Neural cell (in vitro differentiated cells): ENCODE results near the gene TSPAN3. TPM values are rescaled to one million over a fixed set of nuclear protein-coding genes. Genes with fewer than 3 reads are reported as not detected.

Source experiments
- H2AFZ ChIP-seq: fragments of 200-600, 300-800 bp; sonication (generic), shearing (Covaris generic); 2 replicates; pipeline ENCODE4 v1.6.0; 2014; ENCODE audit warnings: low read depth, mild to moderate bottlenecking, antibody characterized with exemption, low read length, moderate library complexity
- H3F3A ChIP-seq: fragments of 200-600 bp; shearing (Covaris generic); 2 replicates; pipeline ENCODE4 v1.6.1; 2016; ENCODE audit warnings: mild to moderate bottlenecking, moderate library complexity, mixed read lengths, antibody characterized with exemption, low read length; ENCODE audit not compliant: insufficient read depth, poor library complexity, severe bottlenecking
- H3K27ac ChIP-seq: fragments of 200-600, 300-800 bp; sonication (generic), shearing (Covaris generic); 2 replicates; pipeline ENCODE4 v1.5.1; 2014; ENCODE audit warnings: mild to moderate bottlenecking, low read length, moderate library complexity
- H3K27me3 ChIP-seq: fragments of 300-800, 200-600 bp; sonication (generic), shearing (Covaris generic); 2 replicates; pipeline ENCODE4 v1.6.0; 2014; ENCODE audit warnings: mild to moderate bottlenecking, low read depth, low read length, moderate library complexity; ENCODE audit not compliant: insufficient read depth
- H3K36me3 ChIP-seq: fragments of 300-800, 200-600 bp; sonication (generic), shearing (Covaris generic); 2 replicates; pipeline ENCODE4 v1.5.1; 2014; ENCODE audit warnings: mild to moderate bottlenecking, antibody characterized with exemption, low read length, moderate library complexity; ENCODE audit not compliant: insufficient read depth
- H3K4me2 ChIP-seq: fragments of 300-800, 200-600 bp; sonication (generic), shearing (Covaris generic); 2 replicates; pipeline ENCODE4 v1.6.0; 2014; ENCODE audit warnings: mild to moderate bottlenecking, low read length
- H3K4me3 ChIP-seq: fragments of 300-800, 200-600 bp; sonication (generic), shearing (Covaris generic); 2 replicates; pipeline ENCODE4 v1.5.1; 2014; ENCODE audit warnings: mild to moderate bottlenecking, low read length, moderate library complexity
- H3K79me2 ChIP-seq: fragments of 200-600 bp; shearing (Covaris generic); replicated peaks from 2 replicates; pipeline ENCODE4 v1.6.0; 2014; ENCODE audit warnings: mild to moderate bottlenecking, low read length, moderate library complexity; ENCODE audit not compliant: insufficient read depth
- H3K9ac ChIP-seq: fragments of 300-800, 200-600 bp; sonication (generic), shearing (Covaris generic); 2 replicates; pipeline ENCODE4 v1.6.1; 2016; ENCODE audit warnings: mild to moderate bottlenecking, low read length, mixed read lengths
- H3K9me2 ChIP-seq: fragments of 200-600 bp; shearing (Covaris generic); 2 replicates; pipeline ENCODE4 v1.6.1; 2016; ENCODE audit warnings: mild to moderate bottlenecking, low read length, mixed read lengths; ENCODE audit not compliant: insufficient read depth
- H3K9me3 ChIP-seq: fragments of 200-600, 300-800 bp; sonication (generic), shearing (Covaris generic); 2 replicates; pipeline ENCODE4 v1.6.1; 2016; ENCODE audit warnings: mild to moderate bottlenecking, mixed run types, low read length, moderate library complexity, mixed read lengths
- H4K20me1 ChIP-seq: fragments of 200-600 bp; shearing (Covaris generic); 2 replicates; pipeline ENCODE4 v1.6.1; 2016; ENCODE audit warnings: mild to moderate bottlenecking, mixed run types; ENCODE audit not compliant: insufficient read depth
- EP300 ChIP-seq: fragments of 450-650 bp; conservative IDR thresholded peaks from 2 replicates; pipeline ENCODE4 v1.6.1; 2014; ENCODE audit warnings: antibody characterized with exemption, mild to moderate bottlenecking, moderate library complexity; ENCODE audit not compliant: poor library complexity, severe bottlenecking
- EZH2 ChIP-seq: fragments of 200-600, 300-800 bp; shearing (Covaris generic), sonication (generic); IDR thresholded peaks from 2 replicates; pipeline ENCODE4 v1.6.1; 2014; ENCODE audit warnings: antibody characterized with exemption, low read length, borderline replicate concordance, mild to moderate bottlenecking; ENCODE audit not compliant: insufficient read depth, poor library complexity, severe bottlenecking
- MXI1 ChIP-seq: fragments of 450-650 bp; conservative IDR thresholded peaks from 2 replicates; pipeline ENCODE4 v1.6.1; 2014; ENCODE audit warnings: antibody characterized with exemption, mild to moderate bottlenecking; ENCODE audit not compliant: poor library complexity, severe bottlenecking
- POLR2AphosphoS5 ChIP-seq: IDR thresholded peaks from 2 replicates; pipeline ENCODE4 v1.6.1; 2012
- RAD21 ChIP-seq: fragments of 450-650 bp; conservative IDR thresholded peaks from 2 replicates; pipeline ENCODE4 v1.6.1; 2014; ENCODE audit warnings: antibody characterized with exemption, mild to moderate bottlenecking, moderate library complexity
- SMC3 ChIP-seq: fragments of 450-650 bp; conservative IDR thresholded peaks from 2 replicates; pipeline ENCODE4 v1.6.1; 2014; ENCODE audit warnings: antibody characterized with exemption, mild to moderate bottlenecking, moderate library complexity; ENCODE audit not compliant: poor library complexity
- TAF1 ChIP-seq: IDR thresholded peaks from 2 replicates; pipeline ENCODE4 v1.6.1; 2012; ENCODE audit warnings: low read depth
- polyA plus RNA-seq: library from polyadenylated mRNA; depleted of rRNA; stranded (reverse); fragments of >200 nt; gene quantifications from 2 replicates; pipeline ENCODE4 v1.2.3, GENCODE V29; 2014
- TF ChIP-seq, protein P1 (sequence below): fragments of 450-650 bp; IDR thresholded peaks from 2 replicates; pipeline ENCODE4 v1.5.1; 2014; ENCODE audit warnings: antibody characterized with exemption, mild to moderate bottlenecking, moderate library complexity; ENCODE audit not compliant: poor library complexity, severe bottlenecking
- TF ChIP-seq, protein P2 (sequence below): IDR thresholded peaks from 2 replicates; pipeline ENCODE4 v1.6.1; 2012; ENCODE audit warnings: borderline replicate concordance

TSPAN3 gene
- polyA plus RNA-seq, 1 donor from 2014 or later: 815 TPM

DNA sequence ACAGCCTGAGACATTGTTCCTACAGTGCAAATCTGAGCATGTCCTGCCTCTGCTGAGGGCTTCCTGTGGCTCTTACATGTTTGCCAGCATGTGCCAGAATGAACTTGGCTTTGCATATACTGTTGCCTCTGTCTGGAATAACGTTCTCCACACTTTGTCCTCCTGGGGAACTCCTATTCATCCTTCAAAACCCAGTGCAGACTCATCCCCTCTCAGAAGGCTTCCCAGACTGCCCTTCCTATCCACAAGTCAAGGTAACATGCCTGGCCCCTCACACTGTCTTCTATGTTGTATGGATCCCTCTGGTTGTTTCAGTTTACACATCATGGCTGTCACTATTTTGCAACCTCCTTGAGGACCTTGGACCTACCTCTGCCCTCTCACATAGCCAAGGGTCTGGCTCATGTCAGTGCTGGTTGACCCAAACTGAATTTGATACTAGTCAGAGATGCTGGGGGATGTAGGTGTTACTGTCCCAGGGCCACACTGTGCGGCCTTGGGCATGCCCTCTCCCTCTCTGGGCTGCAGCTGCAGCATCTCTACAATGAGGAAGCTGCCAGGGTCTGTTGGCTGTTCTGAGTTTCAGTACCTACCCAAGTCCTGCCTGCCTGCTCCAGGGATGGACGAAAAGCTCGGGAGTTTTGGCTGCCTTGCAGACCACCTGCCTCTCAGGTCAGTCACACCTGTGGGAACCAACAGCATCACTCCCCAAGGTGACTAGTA lies 29.0 kb upstream of the TSPAN3 start:
- Histone ChIP-seq H3K36me3 (no peaks in the 10 kb centered on the region), H2AFZ (no peak overlapping the region), H3F3A (no peaks in the 10 kb centered on the region), H3K9ac (no peak overlapping the region), H3K79me2 (no peaks in the 10 kb centered on the region), H3K27ac (no peak overlapping the region), H3K9me2 (no peaks in the 10 kb centered on the region), H3K4me2 (no peak overlapping the region), H3K4me3 (no peak overlapping the region), H3K9me3 (no peaks in the 10 kb centered on the region), H4K20me1 (no peaks in the 10 kb centered on the region), H3K27me3 (no peaks in the 10 kb centered on the region)
- TF ChIP-seq SMC3 (no peak), TAF1 (no peak), MXI1 (no peak), EZH2 (no peak)

DNA sequence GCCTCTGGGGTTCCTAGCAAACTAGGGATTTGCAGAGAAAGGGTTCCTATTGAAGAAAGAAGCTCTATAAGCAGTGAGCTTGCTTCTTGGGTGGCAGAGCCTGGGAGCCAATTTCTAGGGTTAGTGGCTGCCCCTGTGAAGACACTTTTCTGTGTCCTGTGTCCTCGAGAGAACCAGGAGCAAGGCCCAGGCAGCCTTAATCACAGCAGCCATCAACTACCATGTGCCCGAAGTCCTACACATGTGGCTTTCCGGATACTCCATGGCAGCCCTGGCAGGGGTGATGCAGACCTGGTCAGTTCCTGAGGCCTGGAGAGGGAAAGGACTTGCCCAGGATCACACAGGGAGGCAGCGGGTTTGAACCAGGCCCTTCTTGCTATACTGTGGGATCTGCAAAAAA lies 27.7 kb upstream of the TSPAN3 start:
- TF ChIP-seq RAD21 (no peak), MXI1 (no peak), EZH2 (no peak), TAF1 (no peak), SMC3 (no peak), EP300 (no peak), POLR2AphosphoS5 (no peak)
- TF ChIP-seq, protein P1, sequence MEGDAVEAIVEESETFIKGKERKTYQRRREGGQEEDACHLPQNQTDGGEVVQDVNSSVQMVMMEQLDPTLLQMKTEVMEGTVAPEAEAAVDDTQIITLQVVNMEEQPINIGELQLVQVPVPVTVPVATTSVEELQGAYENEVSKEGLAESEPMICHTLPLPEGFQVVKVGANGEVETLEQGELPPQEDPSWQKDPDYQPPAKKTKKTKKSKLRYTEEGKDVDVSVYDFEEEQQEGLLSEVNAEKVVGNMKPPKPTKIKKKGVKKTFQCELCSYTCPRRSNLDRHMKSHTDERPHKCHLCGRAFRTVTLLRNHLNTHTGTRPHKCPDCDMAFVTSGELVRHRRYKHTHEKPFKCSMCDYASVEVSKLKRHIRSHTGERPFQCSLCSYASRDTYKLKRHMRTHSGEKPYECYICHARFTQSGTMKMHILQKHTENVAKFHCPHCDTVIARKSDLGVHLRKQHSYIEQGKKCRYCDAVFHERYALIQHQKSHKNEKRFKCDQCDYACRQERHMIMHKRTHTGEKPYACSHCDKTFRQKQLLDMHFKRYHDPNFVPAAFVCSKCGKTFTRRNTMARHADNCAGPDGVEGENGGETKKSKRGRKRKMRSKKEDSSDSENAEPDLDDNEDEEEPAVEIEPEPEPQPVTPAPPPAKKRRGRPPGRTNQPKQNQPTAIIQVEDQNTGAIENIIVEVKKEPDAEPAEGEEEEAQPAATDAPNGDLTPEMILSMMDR: no peak
- TF ChIP-seq, protein P2, sequence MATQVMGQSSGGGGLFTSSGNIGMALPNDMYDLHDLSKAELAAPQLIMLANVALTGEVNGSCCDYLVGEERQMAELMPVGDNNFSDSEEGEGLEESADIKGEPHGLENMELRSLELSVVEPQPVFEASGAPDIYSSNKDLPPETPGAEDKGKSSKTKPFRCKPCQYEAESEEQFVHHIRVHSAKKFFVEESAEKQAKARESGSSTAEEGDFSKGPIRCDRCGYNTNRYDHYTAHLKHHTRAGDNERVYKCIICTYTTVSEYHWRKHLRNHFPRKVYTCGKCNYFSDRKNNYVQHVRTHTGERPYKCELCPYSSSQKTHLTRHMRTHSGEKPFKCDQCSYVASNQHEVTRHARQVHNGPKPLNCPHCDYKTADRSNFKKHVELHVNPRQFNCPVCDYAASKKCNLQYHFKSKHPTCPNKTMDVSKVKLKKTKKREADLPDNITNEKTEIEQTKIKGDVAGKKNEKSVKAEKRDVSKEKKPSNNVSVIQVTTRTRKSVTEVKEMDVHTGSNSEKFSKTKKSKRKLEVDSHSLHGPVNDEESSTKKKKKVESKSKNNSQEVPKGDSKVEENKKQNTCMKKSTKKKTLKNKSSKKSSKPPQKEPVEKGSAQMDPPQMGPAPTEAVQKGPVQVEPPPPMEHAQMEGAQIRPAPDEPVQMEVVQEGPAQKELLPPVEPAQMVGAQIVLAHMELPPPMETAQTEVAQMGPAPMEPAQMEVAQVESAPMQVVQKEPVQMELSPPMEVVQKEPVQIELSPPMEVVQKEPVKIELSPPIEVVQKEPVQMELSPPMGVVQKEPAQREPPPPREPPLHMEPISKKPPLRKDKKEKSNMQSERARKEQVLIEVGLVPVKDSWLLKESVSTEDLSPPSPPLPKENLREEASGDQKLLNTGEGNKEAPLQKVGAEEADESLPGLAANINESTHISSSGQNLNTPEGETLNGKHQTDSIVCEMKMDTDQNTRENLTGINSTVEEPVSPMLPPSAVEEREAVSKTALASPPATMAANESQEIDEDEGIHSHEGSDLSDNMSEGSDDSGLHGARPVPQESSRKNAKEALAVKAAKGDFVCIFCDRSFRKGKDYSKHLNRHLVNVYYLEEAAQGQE: no peak
- no peak overlapping the region for H2AFZ ChIP-seq
- no peaks in the 10 kb centered on the region for H3F3A ChIP-seq
- H3K4me3 ChIP-seq: no peak overlapping the region
- no peaks in the 10 kb centered on the region for H3K9me3 ChIP-seq
- no peaks in the 10 kb centered on the region for H3K36me3 ChIP-seq
- no peaks in the 10 kb centered on the region for H4K20me1 ChIP-seq
- no peak overlapping the region for H3K9ac ChIP-seq
- H3K27ac ChIP-seq: no peak overlapping the region
- H3K9me2 ChIP-seq: no peaks in the 10 kb centered on the region
- no peaks in the 10 kb centered on the region for H3K79me2 ChIP-seq
- H3K4me2 ChIP-seq: no peak overlapping the region
- H3K27me3 ChIP-seq: no peaks in the 10 kb centered on the region
